Kidney (tissue), 22 donors: ENCODE data around the gene RNF207. TPM values are rescaled to one million over a fixed set of nuclear protein-coding genes. Genes with fewer than 3 reads are reported as not detected.

ENCODE experiments used
- DNase-seq, 5 donors: peaks; one replicate each; pipeline ENCODE4 v3.0.0-alpha.2; 2013 to 2020
- FAIRE-seq: peaks from 2 replicates; lab custom pipeline; 2012; peaks lifted over from hg19 to GRCh38; lab: Jason Lieb, UNC
- H3K27ac ChIP-seq, 2 donors: one replicate each; pipeline ENCODE4 v1.7.0; 2013; ENCODE audit warnings: low read depth in 2 of 2, low read length in 2 of 2, inconsistent platforms in 1 of 2
- H3K27me3 ChIP-seq: one replicate; pipeline ENCODE4 v1.7.1; 2013; ENCODE audit warnings: low read length, inconsistent platforms; ENCODE audit not compliant: control insufficient read depth, insufficient read depth
- H3K36me3 ChIP-seq, 3 donors: one replicate each; pipeline versions ENCODE4 v1.7.0 to v1.7.1; 2013; ENCODE audit warnings: low read length in 3 of 3, control low read depth in 1 of 3, inconsistent platforms in 1 of 3; ENCODE audit not compliant: insufficient read depth in 3 of 3, control insufficient read depth in 2 of 3
- H3K4me1 ChIP-seq, 3 donors: one replicate each; pipeline versions ENCODE4 v1.7.0 to v1.7.1; 2013; ENCODE audit warnings: low read length in 3 of 3, inconsistent platforms in 1 of 3, low read depth in 1 of 3; ENCODE audit not compliant: control insufficient read depth in 2 of 3, insufficient read depth in 2 of 3
- H3K4me3 ChIP-seq, 3 donors: one replicate each; pipeline versions ENCODE4 v1.7.0 to v1.8.1; 2013; ENCODE audit warnings: low read length in 3 of 3, control low read depth in 1 of 3, inconsistent platforms in 1 of 3
- H3K9ac ChIP-seq, 3 donors: one replicate each; pipeline versions ENCODE4 v1.7.0 to v1.7.1; 2013; ENCODE audit warnings: low read length in 3 of 3, control low read depth in 1 of 3, inconsistent platforms in 1 of 3
- H3K9me3 ChIP-seq, 3 donors: one replicate each; pipeline versions ENCODE4 v1.7.0 to v1.7.1; 2013; ENCODE audit warnings: low read length in 3 of 3, control low read depth in 1 of 3, inconsistent platforms in 1 of 3; ENCODE audit not compliant: control insufficient read depth in 2 of 3, insufficient read depth in 1 of 3
- intact Hi-C: fragments of 100-400 bp; cut with DNase I; formaldehyde crosslinking; loops from one replicate; pipeline ENCODE4 v1.11.1; 2022
- long read RNA-seq, 10 donors: library from polyadenylated mRNA in 1 of 10; unstranded in 1 of 10; transcript quantifications; one replicate each; pipeline ENCODE4 v2.0.0 and lab custom pipeline, GENCODE V29; 2021 to 2026
- polyA plus RNA-seq: library from polyadenylated mRNA; stranded (reverse); fragments of 350-450 nt; fragmentation: Illumina TruSeq; extraction: RNeasy Lipid Tissue Mini Kit (QIAGEN cat#74804); gene quantifications from one replicate; pipeline ENCODE4 v1.2.3, GENCODE V29; 2014; ENCODE audit warnings: low read depth, low replicate concordance; ENCODE audit not compliant: insufficient read depth
- total RNA-seq: library from RNA; stranded (reverse); fragmentation: NEBNext Ultra II Directional; extraction: Animal tissue kit (Norgen Biotek cat#: 25700); gene quantifications from one replicate; pipeline ENCODE4 v1.2.1, GENCODE V29; 2021
- TF ChIP-seq, protein P1 (sequence below): IDR thresholded peaks from 3 replicates; pipeline ENCODE4 v1.5.1; 2012; ENCODE audit warnings: mild to moderate bottlenecking, moderate library complexity, borderline replicate concordance; ENCODE audit not compliant: insufficient read depth; ENCODE audit errors: extremely low read depth
- donor health status: control.
- donor health status: control.
- donor health status: control.
- donor health status: control.
- donor health status: control.
- donor health status: DM: yes; HTN: yes; CAD: no.
- donor health status: Normal renal cell carcinoma (clear cell type).

The RNF207 gene
- total RNA-seq: 43.6 TPM
- polyA plus RNA-seq: 7.7 TPM
- long read RNA-seq, donor 1, partial matches to known transcripts: 11 of 13 reads
- long read RNA-seq, donor 1, other reads (novel, unspliced or antisense): 0 of 13 reads
- long read RNA-seq, donor 2, partial matches to known transcripts: 21 of 25 reads
- long read RNA-seq, donor 2, other reads (novel, unspliced or antisense): 0 of 25 reads
- long read RNA-seq, donor 3, partial matches to known transcripts: 6 of 7 reads
- long read RNA-seq, donor 3, other reads (novel, unspliced or antisense): 0 of 7 reads
- long read RNA-seq, donor 4, partial matches to known transcripts: 19 of 25 reads
- long read RNA-seq, donor 4, other reads (novel, unspliced or antisense): 5 of 25 reads
- long read RNA-seq, donor 5: 0 reads
- long read RNA-seq, donor 6, partial matches to known transcripts: 0 of 1 reads
- long read RNA-seq, donor 6, other reads (novel, unspliced or antisense): 0 of 1 reads
- long read RNA-seq, donor 7, partial matches to known transcripts: 3 of 24 reads
- long read RNA-seq, donor 7, other reads (novel, unspliced or antisense): 14 of 24 reads
- long read RNA-seq, donor 8: 0 reads
- long read RNA-seq, donor 9, partial matches to known transcripts: 0 of 16 reads
- long read RNA-seq, donor 9, other reads (novel, unspliced or antisense): 15 of 16 reads
- long read RNA-seq, donor 10, partial matches to known transcripts: 27 of 40 reads
- long read RNA-seq, donor 10, other reads (novel, unspliced or antisense): 10 of 40 reads

GRCh38 chr1:6205849-6206519 is at the start of gene RNF207:
RNF207 (plus strand) TSS chr1:6206119; CDS start chr1:6206536, 417 bp downstream.
- intact Hi-C loops: no loop called here
- Histone ChIP-seq H3K36me3 (no peaks in the 10 kb centered on the region), H3K27ac (peak within 1 kb of the TSS; percentile 65 to 76), H3K9me3 (no peaks in the 10 kb centered on the region), H3K4me1 (peaks cover 0 to 7% (median 0%) of the 10 kb centered on the region in 3 donors), H3K4me3 (peak within 1 kb of the TSS; percentile 16 to 70 (median 64)), H3K9ac (peak within 1 kb of the TSS in 2 of 3 donors; percentile 48 to 55), H3K27me3 (no peaks in the 10 kb centered on the region)
- DNase-seq (peak; percentile 79 to 93 (median 91)), FAIRE-seq (no peak)
- TF ChIP-seq, protein P1, sequence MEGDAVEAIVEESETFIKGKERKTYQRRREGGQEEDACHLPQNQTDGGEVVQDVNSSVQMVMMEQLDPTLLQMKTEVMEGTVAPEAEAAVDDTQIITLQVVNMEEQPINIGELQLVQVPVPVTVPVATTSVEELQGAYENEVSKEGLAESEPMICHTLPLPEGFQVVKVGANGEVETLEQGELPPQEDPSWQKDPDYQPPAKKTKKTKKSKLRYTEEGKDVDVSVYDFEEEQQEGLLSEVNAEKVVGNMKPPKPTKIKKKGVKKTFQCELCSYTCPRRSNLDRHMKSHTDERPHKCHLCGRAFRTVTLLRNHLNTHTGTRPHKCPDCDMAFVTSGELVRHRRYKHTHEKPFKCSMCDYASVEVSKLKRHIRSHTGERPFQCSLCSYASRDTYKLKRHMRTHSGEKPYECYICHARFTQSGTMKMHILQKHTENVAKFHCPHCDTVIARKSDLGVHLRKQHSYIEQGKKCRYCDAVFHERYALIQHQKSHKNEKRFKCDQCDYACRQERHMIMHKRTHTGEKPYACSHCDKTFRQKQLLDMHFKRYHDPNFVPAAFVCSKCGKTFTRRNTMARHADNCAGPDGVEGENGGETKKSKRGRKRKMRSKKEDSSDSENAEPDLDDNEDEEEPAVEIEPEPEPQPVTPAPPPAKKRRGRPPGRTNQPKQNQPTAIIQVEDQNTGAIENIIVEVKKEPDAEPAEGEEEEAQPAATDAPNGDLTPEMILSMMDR: no peak

DNA sequence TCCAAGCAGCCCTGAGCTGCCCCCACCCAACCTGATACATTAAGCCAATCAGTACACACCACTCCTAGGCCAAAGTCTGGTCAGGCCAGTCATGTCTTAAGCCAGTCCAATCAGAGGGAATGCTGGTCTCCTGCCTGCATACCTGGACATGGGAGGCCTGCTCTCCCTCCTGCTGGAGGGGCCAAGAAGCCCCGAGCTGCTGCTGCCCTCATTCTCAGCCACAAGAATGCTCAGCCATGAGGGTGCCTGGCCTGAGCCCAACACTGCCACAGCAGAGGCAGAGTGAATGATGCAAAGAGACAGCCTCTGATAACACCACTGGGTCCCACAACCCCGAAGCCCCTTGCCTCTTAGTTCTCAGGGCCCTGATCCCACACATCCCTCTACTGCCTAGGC is 48.8 kb upstream of the RNF207 start:
- H3K36me3 ChIP-seq: no peaks in the 10 kb centered on the region
- no peak overlapping the region for H3K27ac ChIP-seq
- H3K27me3 ChIP-seq: no peaks in the 10 kb centered on the region
- H3K4me1 ChIP-seq: no peaks in the 10 kb centered on the region
- no peaks in the 10 kb centered on the region for H3K9me3 ChIP-seq
- no peak overlapping the region for H3K9ac ChIP-seq
- FAIRE-seq (no peak), DNase-seq (no peak)
- TF ChIP-seq, protein P1: no peak
- no peak overlapping the region for H3K4me3 ChIP-seq
- intact Hi-C loops: no loop called here

DNA sequence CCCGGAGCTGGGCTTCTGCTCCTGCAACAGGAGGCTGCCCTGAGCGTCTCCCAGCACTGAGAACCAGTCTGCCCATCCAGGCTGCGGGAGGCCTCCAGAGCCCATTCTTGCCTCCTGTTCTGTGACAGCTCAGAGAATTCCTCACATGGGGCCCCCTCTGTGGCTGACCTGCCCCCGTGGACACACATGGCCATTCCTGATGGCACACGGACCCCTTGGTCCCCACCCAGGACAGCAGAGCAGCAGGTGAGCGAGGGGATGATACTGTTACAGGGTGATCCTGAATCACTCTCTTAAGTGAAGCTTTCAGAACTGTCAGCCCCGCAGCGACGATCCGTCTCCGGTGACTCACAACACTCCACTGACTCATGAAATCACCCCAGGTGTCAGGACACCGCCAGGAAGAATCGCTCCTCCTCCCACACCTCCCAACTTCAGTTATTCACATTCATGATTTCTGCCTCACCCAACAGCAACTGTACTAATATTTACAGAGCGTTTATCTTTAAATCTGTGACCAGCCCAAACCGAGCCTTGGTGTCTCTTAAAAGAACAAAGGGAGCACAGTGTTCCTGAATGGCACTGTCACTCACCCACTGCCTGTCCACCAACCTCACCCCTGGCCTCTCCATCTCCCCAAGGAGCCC is 48.3 kb upstream of the RNF207 start:
- FAIRE-seq: no peak
- intact Hi-C loops: no loop called here

More for the DNA sequence above, 48.3 kb upstream of the RNF207 start:
- TF ChIP-seq, protein P1: no peak
- no peak overlapping the region for H3K9ac ChIP-seq
- H3K9me3 ChIP-seq: no peaks in the 10 kb centered on the region
- H3K36me3 ChIP-seq: no peaks in the 10 kb centered on the region
- peak in 2 of 5 donors; percentile 43 to 53 for DNase-seq
- H3K4me3 ChIP-seq: no peak overlapping the region
- no peak overlapping the region for H3K27ac ChIP-seq
- H3K4me1 ChIP-seq: no peaks in the 10 kb centered on the region
- H3K27me3 ChIP-seq: no peaks in the 10 kb centered on the region
